Right lobe of liver (tissue), 4 donors: ENCODE results near the gene NKAP.
"Not testable (repeated sequence)": the region's sequence is repeated elsewhere in the genome, so short reads cannot be mapped to it uniquely, and the experiment has no call there.

ENCODE experiments used
- POLR2A ChIP-seq: fragments of 450-650 bp; IDR thresholded peaks from one replicate; pipeline ENCODE4 v1.6.1; 2017; ENCODE audit warnings: antibody characterized with exemption, mild to moderate bottlenecking
- TF ChIP-seq, protein P1 (sequence below), 4 donors: fragments of 200-600 bp in 3 of 4; fragments of 450-650 bp in 1 of 4; IDR thresholded peaks; one replicate each; pipeline versions ENCODE4 v1.5.1 to v1.8.0; 2016 to 2022; ENCODE audit warnings: antibody characterized with exemption in 4 of 4, mild to moderate bottlenecking in 2 of 4
- donor health status: DM: no; HTN: no; CAD: no.
- donor health status: DM: no; HTN: no; CAD: no.
- donor health status: DM: no; HTN: yes; CAD: no.

- TF ChIP-seq, protein P1, sequence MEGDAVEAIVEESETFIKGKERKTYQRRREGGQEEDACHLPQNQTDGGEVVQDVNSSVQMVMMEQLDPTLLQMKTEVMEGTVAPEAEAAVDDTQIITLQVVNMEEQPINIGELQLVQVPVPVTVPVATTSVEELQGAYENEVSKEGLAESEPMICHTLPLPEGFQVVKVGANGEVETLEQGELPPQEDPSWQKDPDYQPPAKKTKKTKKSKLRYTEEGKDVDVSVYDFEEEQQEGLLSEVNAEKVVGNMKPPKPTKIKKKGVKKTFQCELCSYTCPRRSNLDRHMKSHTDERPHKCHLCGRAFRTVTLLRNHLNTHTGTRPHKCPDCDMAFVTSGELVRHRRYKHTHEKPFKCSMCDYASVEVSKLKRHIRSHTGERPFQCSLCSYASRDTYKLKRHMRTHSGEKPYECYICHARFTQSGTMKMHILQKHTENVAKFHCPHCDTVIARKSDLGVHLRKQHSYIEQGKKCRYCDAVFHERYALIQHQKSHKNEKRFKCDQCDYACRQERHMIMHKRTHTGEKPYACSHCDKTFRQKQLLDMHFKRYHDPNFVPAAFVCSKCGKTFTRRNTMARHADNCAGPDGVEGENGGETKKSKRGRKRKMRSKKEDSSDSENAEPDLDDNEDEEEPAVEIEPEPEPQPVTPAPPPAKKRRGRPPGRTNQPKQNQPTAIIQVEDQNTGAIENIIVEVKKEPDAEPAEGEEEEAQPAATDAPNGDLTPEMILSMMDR (IDR thresholded peaks at IDR 0.05) = not testable (repeated sequence)
- TF ChIP-seq POLR2A = not testable (repeated sequence)
Observed at GRCh38 chrX:119977172-119977571, 33.6 kb upstream of the NKAP start.
